ENCODE results near the gene PLA2G12A.

Gene PLA2G12A

DNA sequence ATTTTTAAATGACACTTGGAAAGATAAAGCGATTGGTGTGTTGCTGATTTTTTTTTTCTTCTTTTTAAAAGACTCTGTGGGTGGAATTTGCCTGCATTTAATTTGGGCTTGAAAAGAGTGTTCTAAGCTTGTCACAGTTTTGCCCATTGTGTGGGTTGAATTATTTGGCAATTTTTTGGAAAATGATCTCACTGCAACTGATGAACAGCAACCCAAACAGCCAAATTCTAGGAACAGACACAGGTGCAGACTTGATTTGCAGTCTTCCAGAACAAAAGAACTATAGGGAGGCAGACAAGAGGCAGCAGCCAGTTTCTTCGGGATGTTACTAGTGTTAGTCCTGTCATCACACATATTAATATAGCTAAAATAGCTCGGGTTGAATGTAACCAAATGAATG is 67.1 kb downstream of the PLA2G12A start:
- Histone ChIP-seq H3K27me3 (ENCODE audit: insufficient read depth, insufficient read length) (no peaks in the 10 kb centered on the region), H3K4me3 (ENCODE audit: insufficient read length, low read depth) (no peak overlapping the region), H3K9ac (ENCODE audit: insufficient read length, low read depth) (no peak overlapping the region), H3K9me3 (ENCODE audit: insufficient read depth, low read length) (no peaks in the 10 kb centered on the region), H3K4me1 (ENCODE audit: insufficient read depth, insufficient read length) (no peaks in the 10 kb centered on the region), H3K36me3 (ENCODE audit: insufficient read depth, insufficient read length, low read length) (no peaks in the 10 kb centered on the region)
- DNase-seq (ENCODE audit: low read depth, low spot score) = no peak
- TF ChIP-seq SUZ12 (IDR thresholded peaks at IDR 0.05; ENCODE audit: extremely low read depth, insufficient read depth, insufficient read length) (no peak), ZNF274 (IDR thresholded peaks at IDR 0.05; ENCODE audit: low read depth, low read length) (no peak), YY1 (IDR thresholded peaks at IDR 0.05; ENCODE audit: insufficient read depth, insufficient read length) (no peak)

DNA sequence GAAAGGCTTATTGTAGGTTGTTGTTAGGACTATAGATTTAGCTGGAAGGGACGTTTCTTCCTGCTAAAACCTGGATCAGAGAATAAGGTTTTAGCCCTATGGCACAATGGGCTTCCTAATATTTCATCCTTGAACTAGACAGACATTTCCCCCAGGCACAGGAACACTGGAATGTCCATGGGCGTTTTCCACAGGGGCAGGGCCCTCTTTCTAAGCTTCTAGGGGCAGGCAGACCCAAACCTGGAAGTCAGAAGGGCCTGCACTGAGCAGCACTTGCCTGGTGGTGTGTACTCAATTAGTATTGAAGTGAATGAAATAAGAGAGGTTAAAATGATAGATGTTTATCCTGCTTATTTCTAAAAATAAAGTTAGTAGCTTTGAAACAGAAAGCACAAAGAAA is 67.8 kb downstream of the PLA2G12A start:
- no peak for TF ChIP-seq SUZ12 (IDR thresholded peaks at IDR 0.05; ENCODE audit: extremely low read depth, insufficient read depth, insufficient read length)
- TF ChIP-seq YY1 (IDR thresholded peaks at IDR 0.05; ENCODE audit: insufficient read depth, insufficient read length) = no peak
- no peak for TF ChIP-seq ZNF274 (IDR thresholded peaks at IDR 0.05; ENCODE audit: low read depth, low read length)
- no peaks in the 10 kb centered on the region for H3K9me3 ChIP-seq (ENCODE audit: insufficient read depth, low read length)
- no peak overlapping the region for H3K4me3 ChIP-seq (ENCODE audit: insufficient read length, low read depth)
- no peaks in the 10 kb centered on the region for H3K27me3 ChIP-seq (ENCODE audit: insufficient read depth, insufficient read length)
- no peaks in the 10 kb centered on the region for H3K4me1 ChIP-seq (ENCODE audit: insufficient read depth, insufficient read length)
- no peak overlapping the region for H3K9ac ChIP-seq (ENCODE audit: insufficient read length, low read depth)
- no peaks in the 10 kb centered on the region for H3K36me3 ChIP-seq (ENCODE audit: insufficient read depth, insufficient read length, low read length)
- no peak for DNase-seq (ENCODE audit: low read depth, low spot score)
